IMR-90 (cell line): ENCODE measurements around the gene LPO. TPM values are rescaled to one million over a fixed set of nuclear protein-coding genes. Genes with fewer than 3 reads are reported as not detected.

ENCODE experiments used
- ATAC-seq: fragments of 200-7000 bp; cut with Tn5 transposase; 2 replicates; pipeline ENCODE4 v1.9.1; 2020; ENCODE audit warnings: low read depth, mild to moderate bottlenecking, moderate library complexity
- BruUV-seq: library from RNA; stranded (reverse); fragments of 400-500 nt; replicated peaks from 2 replicates; lab custom pipeline; 2021; lab: Mats Ljungman, UMichigan
- CTCF ChIA-PET: fragments of 300-600 bp; formaldehyde crosslinking; extraction: SDS; loops from one replicate; lab custom pipeline; 2021; ENCODE audit warnings: antibody characterized with exemption; lab: Yijun Ruan, JAX
- POLR2A ChIA-PET: fragments of 300-600 bp; sonication (Branson Sonifier 250); formaldehyde crosslinking; loops from one replicate; lab custom pipeline; 2022; ENCODE audit warnings: antibody characterized with exemption; ENCODE audit not compliant: unreplicated experiment; lab: Charles Lee
- DNase-seq: peaks from one replicate; pipeline ENCODE4 v3.0.0; 2013
- H2AFZ ChIP-seq: replicated peaks from 2 replicates; pipeline ENCODE3; 2013; ENCODE audit warnings: low read length, mild to moderate bottlenecking; ENCODE audit not compliant: poor library complexity
- H2AK5ac ChIP-seq: 2 replicates; pipeline ENCODE4 v1.6.1; 2013; ENCODE audit warnings: low read depth, low read length, inconsistent platforms
- H2AK9ac ChIP-seq: replicated peaks from 2 replicates; pipeline ENCODE3; 2013; ENCODE audit warnings: mild to moderate bottlenecking, low read depth, low read length, moderate library complexity; ENCODE audit not compliant: poor library complexity
- H2BK120ac ChIP-seq: 2 replicates; pipeline ENCODE4 v1.6.1; 2013; ENCODE audit warnings: low read depth, low read length, inconsistent platforms
- H2BK15ac ChIP-seq: 3 replicates; pipeline ENCODE4 v1.6.1; 2013; ENCODE audit warnings: low read depth, low read length, inconsistent platforms
- H2BK20ac ChIP-seq: 2 replicates; pipeline ENCODE4 v1.6.1; 2013; ENCODE audit warnings: low read depth, mild to moderate bottlenecking, inconsistent platforms, low read length, moderate library complexity
- H2BK5ac ChIP-seq: 2 replicates; pipeline ENCODE4 v1.6.1; 2013; ENCODE audit warnings: mild to moderate bottlenecking, low read depth, low read length, inconsistent platforms; ENCODE audit not compliant: poor library complexity, severe bottlenecking
- H3K14ac ChIP-seq: replicated peaks from 2 replicates; pipeline ENCODE4 v1.6.1; 2013; ENCODE audit warnings: low read depth, low read length, inconsistent platforms
- H3K18ac ChIP-seq: 2 replicates; pipeline ENCODE4 v1.6.1; 2013; ENCODE audit warnings: low read depth, low read length, control low read depth
- H3K23ac ChIP-seq: 2 replicates; pipeline ENCODE4 v1.6.1; 2013; ENCODE audit warnings: low read depth, low read length, inconsistent platforms
- H3K27ac ChIP-seq: 2 replicates; pipeline ENCODE4 v1.5.1; 2013; ENCODE audit warnings: mild to moderate bottlenecking, control low read depth, low read length; ENCODE audit not compliant: insufficient read depth
- H3K27me3 ChIP-seq: 2 replicates; pipeline ENCODE4 v1.6.1; 2013; ENCODE audit warnings: low read length; ENCODE audit not compliant: control insufficient read depth, insufficient read depth
- H3K36me3 ChIP-seq: 2 replicates; pipeline ENCODE4 v1.6.1; 2013; ENCODE audit warnings: low read length, mixed read lengths; ENCODE audit not compliant: control insufficient read depth, insufficient read depth
- H3K4ac ChIP-seq: 2 replicates; pipeline ENCODE4 v1.6.1; 2013; ENCODE audit warnings: low read depth, low read length, inconsistent platforms
- H3K4me1 ChIP-seq: 2 replicates; pipeline ENCODE4 v1.6.1; 2013; ENCODE audit warnings: low read length, mixed read lengths; ENCODE audit not compliant: control insufficient read depth, insufficient read depth
- H3K4me2 ChIP-seq: 2 replicates; pipeline ENCODE4 v1.6.1; 2013; ENCODE audit warnings: low read depth, mild to moderate bottlenecking, control low read depth, low read length, moderate library complexity
- H3K4me3 ChIP-seq: 2 replicates; pipeline ENCODE4 v1.5.1; 2013; ENCODE audit warnings: low read depth, mild to moderate bottlenecking, control low read depth, low read length, moderate library complexity; ENCODE audit not compliant: insufficient read depth
- H3K56ac ChIP-seq: 2 replicates; pipeline ENCODE4 v1.6.1; 2013; ENCODE audit warnings: low read length, inconsistent platforms; ENCODE audit not compliant: insufficient read depth; ENCODE audit errors: extremely low read depth
- H3K79me1 ChIP-seq, 2 experiments: 2 replicates each; pipeline ENCODE4 v1.6.1; 2013; ENCODE audit warnings: low read length in 2 of 2, inconsistent platforms in 1 of 2, low read depth in 1 of 2
- H3K9ac ChIP-seq: 2 replicates; pipeline ENCODE4 v1.6.1; 2013; ENCODE audit warnings: low read depth, low read length, control low read depth
- H3K9me1 ChIP-seq: 2 replicates; pipeline ENCODE4 v1.6.1; 2013; ENCODE audit warnings: low read length, inconsistent platforms; ENCODE audit not compliant: insufficient read depth
- H3K9me3 ChIP-seq: 2 replicates; pipeline ENCODE4 v1.6.1; 2013; ENCODE audit warnings: low read length; ENCODE audit not compliant: control insufficient read depth, insufficient read depth
- H4K20me1 ChIP-seq: 2 replicates; pipeline ENCODE4 v1.6.1; 2013; ENCODE audit warnings: low read length, inconsistent platforms; ENCODE audit not compliant: insufficient read depth
- H4K5ac ChIP-seq: 2 replicates; pipeline ENCODE4 v1.6.1; 2013; ENCODE audit warnings: mild to moderate bottlenecking, low read depth, low read length, control low read depth
- H4K8ac ChIP-seq, 2 experiments: 2 replicates each; pipeline ENCODE4 v1.6.1; 2013; ENCODE audit warnings: low read depth in 2 of 2, low read length in 2 of 2, control low read depth in 1 of 2, inconsistent platforms in 1 of 2
- H4K91ac ChIP-seq: 2 replicates; pipeline ENCODE4 v1.6.1; 2013; ENCODE audit warnings: low read depth, low read length, inconsistent platforms; ENCODE audit not compliant: insufficient read depth
- ELK1 ChIP-seq: fragments of 150-350 bp; IDR thresholded peaks from 2 replicates; pipeline ENCODE4 v1.6.1; 2016; ENCODE audit warnings: low read depth, mild to moderate bottlenecking, low read length, moderate library complexity, borderline replicate concordance
- MAFK ChIP-seq: IDR thresholded peaks from 2 replicates; pipeline ENCODE4 v1.6.1; 2012; ENCODE audit warnings: low read depth, low read length, improper control_type of control experiment
- MAZ ChIP-seq: IDR thresholded peaks from 2 replicates; pipeline ENCODE4 v1.6.1; 2012; ENCODE audit warnings: low read depth, mild to moderate bottlenecking, low read length, improper control_type of control experiment, moderate library complexity, borderline replicate concordance
- MXI1 ChIP-seq: IDR thresholded peaks from 2 replicates; pipeline ENCODE4 v1.6.1; 2012; ENCODE audit warnings: low read depth, mild to moderate bottlenecking, low read length, moderate library complexity, borderline replicate concordance
- NFE2L2 ChIP-seq: fragments of 150-350 bp; IDR thresholded peaks from 2 replicates; pipeline ENCODE4 v1.6.1; 2016; ENCODE audit warnings: low read depth, mild to moderate bottlenecking, low read length
- RAD21 ChIP-seq: IDR thresholded peaks from 2 replicates; pipeline ENCODE4 v1.6.1; 2012; ENCODE audit warnings: low read length, improper control_type of control experiment
- RFX5 ChIP-seq: IDR thresholded peaks from 2 replicates; pipeline ENCODE4 v1.8.0; 2012; ENCODE audit warnings: low read depth, mild to moderate bottlenecking, low read length, moderate library complexity
- WGBS, 2 experiments: methylation state at CpG; one replicate each; pipeline versions ENCODE4 v1.1.5 to v1.1.7; 2013; ENCODE audit warnings: missing lambda C conversion rate in 2 of 2; ENCODE audit not compliant: insufficient read length in 1 of 2; ENCODE audit errors: extremely low coverage in 2 of 2; 5-methylcytosine and 5-hydroxymethylcytosine counted together
- dilution Hi-C: fragments of 300-500 bp; cut with HindIII; formaldehyde crosslinking; loops from one replicate; pipeline ENCODE4 v1.14.3; 2018; ENCODE audit warnings: low sequenced_read_pairs; ENCODE audit not compliant: unreplicated experiment
- in situ Hi-C: fragments of 300-500 bp; cut with MboI; formaldehyde crosslinking; loops from 3 replicates; pipeline ENCODE4 v1.14.3; 2019; ENCODE audit warnings: low sequenced_read_pairs, inconsistent platforms, mixed read lengths
- intact Hi-C: fragments of 100-400 bp; cut with micrococcal nuclease; formaldehyde crosslinking; loops from 2 replicates; pipeline ENCODE4 v1.10.0; 2022
- polyA plus RNA-seq, 3 experiments: library from polyadenylated mRNA; depleted of rRNA; stranded (reverse); fragments of >200 nt; gene quantifications; 2 replicates each; pipeline ENCODE4 v1.2.3, GENCODE V29; 2012; ENCODE audit warnings: low replicate concordance in 1 of 3
- total RNA-seq: library from RNA; depleted of rRNA; stranded (reverse); fragments of >200 nt; gene quantifications from 2 replicates; pipeline ENCODE4 v1.2.3, GENCODE V29; 2012
- TF ChIP-seq, protein P1 (sequence below): conservative IDR thresholded peaks from 2 replicates; pipeline ENCODE4 v1.5.1; 2012; ENCODE audit warnings: mild to moderate bottlenecking, low read depth, low read length, improper control_type of control experiment
- TF ChIP-seq, protein P2 (sequence below): fragments of 150-350 bp; IDR thresholded peaks from 2 replicates; pipeline ENCODE4 v1.6.1; 2017; ENCODE audit warnings: mild to moderate bottlenecking, antibody characterized with exemption, low read length, low read depth

Gene LPO
- total and polyA plus RNA-seq, 2 of the 4 experiments (the other 2 are of a cell fraction), result not detected

GRCh38 chr17:58228679-58229078 is 9.7 kb upstream of the LPO start:
- Histone ChIP-seq H3K4ac (no peak overlapping the region), H3K14ac (no peak overlapping the region), H3K79me1 (no peaks in the 10 kb centered on the region), H4K8ac (no peak overlapping the region), H2AFZ (no peak overlapping the region), H3K4me1 (no peaks in the 10 kb centered on the region), H3K9me1 (no peaks in the 10 kb centered on the region), H4K91ac (no peak overlapping the region), H2BK5ac (no peak overlapping the region), H3K23ac (no peak overlapping the region), H2BK20ac (no peak overlapping the region), H3K27me3 (no peaks in the 10 kb centered on the region; the same call in 1 of the 2 replicates), H3K9me3 (no peaks in the 10 kb centered on the region), H3K18ac (no peak overlapping the region), H2AK9ac (no peak overlapping the region), H2AK5ac (no peak overlapping the region), H2BK120ac (no peak overlapping the region), H4K5ac (no peak overlapping the region), H3K4me2 (no peak overlapping the region), H3K27ac (no peak overlapping the region), H3K36me3 (no peaks in the 10 kb centered on the region), H4K20me1 (no peaks in the 10 kb centered on the region), H2BK15ac (no peak overlapping the region), H3K56ac (no peak overlapping the region), H3K9ac (no peak overlapping the region), H3K4me3 (no peak overlapping the region)
- no TSS peak for BruUV-seq
- ATAC-seq (no peak), DNase-seq (no peak)
- ChIA-PET POLR2A (no interaction called here), CTCF (interaction anchor here (1.0 kb wide), 1 partner anchor 21 kb away, joined by 4 read pairs; no protein-coding TSS in a partner anchor)
- in situ Hi-C loops (no loop called here), dilution Hi-C loops (no loop called here), intact Hi-C loops (no loop called here)
- TF ChIP-seq RAD21 (no peak), MAFK (no peak), NFE2L2 (no peak), RFX5 (no peak), ELK1 (no peak), MAZ (no peak), MXI1 (no peak)
- TF ChIP-seq, protein P1, sequence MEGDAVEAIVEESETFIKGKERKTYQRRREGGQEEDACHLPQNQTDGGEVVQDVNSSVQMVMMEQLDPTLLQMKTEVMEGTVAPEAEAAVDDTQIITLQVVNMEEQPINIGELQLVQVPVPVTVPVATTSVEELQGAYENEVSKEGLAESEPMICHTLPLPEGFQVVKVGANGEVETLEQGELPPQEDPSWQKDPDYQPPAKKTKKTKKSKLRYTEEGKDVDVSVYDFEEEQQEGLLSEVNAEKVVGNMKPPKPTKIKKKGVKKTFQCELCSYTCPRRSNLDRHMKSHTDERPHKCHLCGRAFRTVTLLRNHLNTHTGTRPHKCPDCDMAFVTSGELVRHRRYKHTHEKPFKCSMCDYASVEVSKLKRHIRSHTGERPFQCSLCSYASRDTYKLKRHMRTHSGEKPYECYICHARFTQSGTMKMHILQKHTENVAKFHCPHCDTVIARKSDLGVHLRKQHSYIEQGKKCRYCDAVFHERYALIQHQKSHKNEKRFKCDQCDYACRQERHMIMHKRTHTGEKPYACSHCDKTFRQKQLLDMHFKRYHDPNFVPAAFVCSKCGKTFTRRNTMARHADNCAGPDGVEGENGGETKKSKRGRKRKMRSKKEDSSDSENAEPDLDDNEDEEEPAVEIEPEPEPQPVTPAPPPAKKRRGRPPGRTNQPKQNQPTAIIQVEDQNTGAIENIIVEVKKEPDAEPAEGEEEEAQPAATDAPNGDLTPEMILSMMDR, result no peak
- TF ChIP-seq, protein P2, sequence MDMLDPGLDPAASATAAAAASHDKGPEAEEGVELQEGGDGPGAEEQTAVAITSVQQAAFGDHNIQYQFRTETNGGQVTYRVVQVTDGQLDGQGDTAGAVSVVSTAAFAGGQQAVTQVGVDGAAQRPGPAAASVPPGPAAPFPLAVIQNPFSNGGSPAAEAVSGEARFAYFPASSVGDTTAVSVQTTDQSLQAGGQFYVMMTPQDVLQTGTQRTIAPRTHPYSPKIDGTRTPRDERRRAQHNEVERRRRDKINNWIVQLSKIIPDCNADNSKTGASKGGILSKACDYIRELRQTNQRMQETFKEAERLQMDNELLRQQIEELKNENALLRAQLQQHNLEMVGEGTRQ, result no peak
- WGBS, 2 experiments, result 17% methylated on average over 1 of the region's 3 CpGs; no CpG with 5 or more reads in 1 of the 2 experiments
